Smooth muscle cell (in vitro differentiated cells): ENCODE measurements around the gene HS6ST3. TPM values are rescaled to one million over a fixed set of nuclear protein-coding genes. Genes with fewer than 3 reads are reported as not detected.

Experiments used
- DNase-seq: peaks from one replicate; lab custom pipeline; 2025; ENCODE audit not compliant: unreplicated experiment; lab: John Stamatoyannopoulos, UW
- H2AFZ ChIP-seq: fragments of 200-600 bp; sonication (generic); 2 replicates; pipeline ENCODE4 v1.6.0; 2016; ENCODE audit warnings: antibody characterized with exemption, low read depth, mild to moderate bottlenecking
- H3F3A ChIP-seq: fragments of 200-600 bp; sonication (generic); 2 replicates; pipeline ENCODE4 v1.6.0; 2017; ENCODE audit warnings: antibody characterized with exemption, low read depth
- H3K27ac ChIP-seq: fragments of 200-600 bp; sonication (generic); 2 replicates; pipeline ENCODE4 v1.5.1; 2016; ENCODE audit warnings: low read depth, mild to moderate bottlenecking
- H3K27me3 ChIP-seq: fragments of 200-600 bp; sonication (generic); 2 replicates; pipeline ENCODE4 v1.6.1; 2016; ENCODE audit warnings: low read depth, mild to moderate bottlenecking
- H3K36me3 ChIP-seq: fragments of 200-600 bp; sonication (generic); 2 replicates; pipeline ENCODE4 v1.5.1; 2016; ENCODE audit warnings: low read depth
- H3K4me1 ChIP-seq: fragments of 200-600 bp; sonication (generic); 2 replicates; pipeline ENCODE4 v1.5.1; 2016; ENCODE audit warnings: low read depth
- H3K4me2 ChIP-seq: fragments of 200-600 bp; sonication (generic); 2 replicates; pipeline ENCODE4 v1.6.0; 2016; ENCODE audit warnings: mild to moderate bottlenecking
- H3K4me3 ChIP-seq: fragments of 200-600 bp; sonication (generic); 2 replicates; pipeline ENCODE4 v1.5.1; 2016; ENCODE audit warnings: mild to moderate bottlenecking
- H3K79me2 ChIP-seq: fragments of 200-600 bp; sonication (generic); 2 replicates; pipeline ENCODE4 v1.6.0; 2016; ENCODE audit warnings: low read depth, mild to moderate bottlenecking
- H3K9ac ChIP-seq: fragments of 200-600 bp; sonication (generic); 2 replicates; pipeline ENCODE4 v1.6.0; 2016; ENCODE audit warnings: low read depth
- H3K9me3 ChIP-seq: fragments of 200-600 bp; sonication (generic); replicated peaks from 2 replicates; pipeline ENCODE4 v1.5.1; 2016; ENCODE audit warnings: low read depth
- H4K20me1 ChIP-seq: fragments of 200-600 bp; sonication (generic); 2 replicates; pipeline ENCODE4 v1.6.0; 2016; ENCODE audit warnings: low read depth
- WGBS: methylation state at CpG from one replicate; pipeline ENCODE4 v1.1.7; 2016; ENCODE audit warnings: low lambda C conversion rate; 5-methylcytosine and 5-hydroxymethylcytosine counted together
- polyA plus RNA-seq: library from polyadenylated mRNA; unstranded; fragments of >200 nt; fragmentation: Nextera tagmentation; extraction: Ambion mirVana; gene quantifications from 2 replicates; pipeline ENCODE4 v1.2.1, GENCODE V29; 2016
- total RNA-seq: library from RNA; depleted of rRNA; stranded (reverse); fragments of >200 nt; gene quantifications from 2 replicates; pipeline ENCODE4 v1.2.3, GENCODE V29; 2014
- TF ChIP-seq, protein P1 (sequence below): fragments of 200-600 bp; sonication (generic); IDR thresholded peaks from 2 replicates; pipeline ENCODE4 v1.5.1; 2017; ENCODE audit warnings: borderline replicate concordance, mild to moderate bottlenecking, antibody characterized with exemption; ENCODE audit not compliant: insufficient read depth, poor library complexity, severe bottlenecking

HS6ST3 gene
- total and polyA plus RNA-seq, 2 experiments from 2014 or later, result 0.09 TPM; not detected in 1

- H3K9ac ChIP-seq, result no peak overlapping the region
- peaks cover 71% of the 10 kb centered on the region for H3K27me3 ChIP-seq
- no peaks in the 10 kb centered on the region for H3F3A ChIP-seq
- no peaks in the 10 kb centered on the region for H3K79me2 ChIP-seq
- no peaks in the 10 kb centered on the region for H3K4me1 ChIP-seq
- H3K4me2 ChIP-seq, result no peak overlapping the region
- no peak overlapping the region for H3K27ac ChIP-seq
- no peak overlapping the region for H3K4me3 ChIP-seq
- H4K20me1 ChIP-seq, result no peaks in the 10 kb centered on the region
- H3K36me3 ChIP-seq, result no peaks in the 10 kb centered on the region
- no peak for DNase-seq
- H3K9me3 ChIP-seq, result no peaks in the 10 kb centered on the region
- TF ChIP-seq, protein P1, sequence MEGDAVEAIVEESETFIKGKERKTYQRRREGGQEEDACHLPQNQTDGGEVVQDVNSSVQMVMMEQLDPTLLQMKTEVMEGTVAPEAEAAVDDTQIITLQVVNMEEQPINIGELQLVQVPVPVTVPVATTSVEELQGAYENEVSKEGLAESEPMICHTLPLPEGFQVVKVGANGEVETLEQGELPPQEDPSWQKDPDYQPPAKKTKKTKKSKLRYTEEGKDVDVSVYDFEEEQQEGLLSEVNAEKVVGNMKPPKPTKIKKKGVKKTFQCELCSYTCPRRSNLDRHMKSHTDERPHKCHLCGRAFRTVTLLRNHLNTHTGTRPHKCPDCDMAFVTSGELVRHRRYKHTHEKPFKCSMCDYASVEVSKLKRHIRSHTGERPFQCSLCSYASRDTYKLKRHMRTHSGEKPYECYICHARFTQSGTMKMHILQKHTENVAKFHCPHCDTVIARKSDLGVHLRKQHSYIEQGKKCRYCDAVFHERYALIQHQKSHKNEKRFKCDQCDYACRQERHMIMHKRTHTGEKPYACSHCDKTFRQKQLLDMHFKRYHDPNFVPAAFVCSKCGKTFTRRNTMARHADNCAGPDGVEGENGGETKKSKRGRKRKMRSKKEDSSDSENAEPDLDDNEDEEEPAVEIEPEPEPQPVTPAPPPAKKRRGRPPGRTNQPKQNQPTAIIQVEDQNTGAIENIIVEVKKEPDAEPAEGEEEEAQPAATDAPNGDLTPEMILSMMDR, result no peak
- no peak overlapping the region for H2AFZ ChIP-seq
- WGBS, result 77% methylated on average over 4 of the region's 4 CpGs
Measured at GRCh38 chr13:96089139-96089538, 768 bp upstream of the HS6ST3 start.

DNA sequence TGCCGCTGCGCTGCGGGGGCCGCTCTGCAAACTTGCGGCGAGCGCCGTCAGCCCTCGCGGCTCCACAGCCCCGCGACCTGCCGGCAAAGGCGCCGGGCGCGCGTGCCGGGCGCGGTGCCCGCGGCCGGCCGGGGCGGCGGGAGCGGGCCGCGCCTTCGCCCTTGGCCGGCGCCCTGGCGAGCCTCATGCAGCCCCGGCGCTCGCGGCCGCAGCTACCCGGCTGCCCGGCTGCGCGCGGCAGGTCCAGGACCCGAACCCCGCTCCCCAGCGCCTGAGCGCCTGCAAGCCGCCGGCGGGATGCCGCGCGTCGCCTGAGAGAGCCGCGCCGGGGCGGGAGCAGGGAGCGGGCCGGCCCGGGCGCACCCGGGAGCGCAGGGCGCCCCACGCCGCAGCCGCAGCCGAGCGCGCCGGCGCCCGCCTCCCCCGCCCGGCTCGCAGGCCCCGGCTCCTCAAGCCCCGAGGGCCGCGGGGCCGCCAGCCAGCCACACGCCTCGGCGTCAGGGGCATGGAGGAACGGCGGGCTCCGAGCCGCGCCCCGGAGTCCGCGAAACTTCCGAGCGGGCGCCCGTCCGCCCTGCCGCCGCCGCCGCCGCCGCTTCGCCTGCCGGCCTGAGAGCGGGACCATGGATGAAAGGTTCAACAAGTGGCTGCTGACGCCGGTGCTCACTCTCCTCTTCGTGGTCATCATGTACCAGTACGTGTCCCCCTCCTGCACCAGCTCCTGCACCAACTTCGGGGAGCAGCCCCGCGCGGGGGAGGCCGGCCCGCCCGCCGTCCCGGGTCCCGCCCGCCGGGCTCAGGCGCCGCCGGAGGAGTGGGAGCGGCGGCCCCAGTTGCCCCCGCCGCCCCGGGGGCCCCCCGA lies 564 bp downstream of the HS6ST3 start:
- Histone ChIP-seq H3F3A (no peaks in the 10 kb centered on the region), H3K4me2 (peak overlapping the region; percentile 98), H3K27me3 (peaks cover 84% of the 10 kb centered on the region), H2AFZ (no peak overlapping the region), H3K9ac (no peak overlapping the region), H3K4me3 (peak overlapping the region; percentile 59), H4K20me1 (no peaks in the 10 kb centered on the region), H3K27ac (no peak overlapping the region), H3K9me3 (no peaks in the 10 kb centered on the region), H3K36me3 (no peaks in the 10 kb centered on the region), H3K4me1 (no peaks in the 10 kb centered on the region), H3K79me2 (no peaks in the 10 kb centered on the region)
- DNase-seq, result no peak
- TF ChIP-seq, protein P1, result no peak
- WGBS, result under 1% methylated on average over 101 of the region's 133 CpGs

DNA sequence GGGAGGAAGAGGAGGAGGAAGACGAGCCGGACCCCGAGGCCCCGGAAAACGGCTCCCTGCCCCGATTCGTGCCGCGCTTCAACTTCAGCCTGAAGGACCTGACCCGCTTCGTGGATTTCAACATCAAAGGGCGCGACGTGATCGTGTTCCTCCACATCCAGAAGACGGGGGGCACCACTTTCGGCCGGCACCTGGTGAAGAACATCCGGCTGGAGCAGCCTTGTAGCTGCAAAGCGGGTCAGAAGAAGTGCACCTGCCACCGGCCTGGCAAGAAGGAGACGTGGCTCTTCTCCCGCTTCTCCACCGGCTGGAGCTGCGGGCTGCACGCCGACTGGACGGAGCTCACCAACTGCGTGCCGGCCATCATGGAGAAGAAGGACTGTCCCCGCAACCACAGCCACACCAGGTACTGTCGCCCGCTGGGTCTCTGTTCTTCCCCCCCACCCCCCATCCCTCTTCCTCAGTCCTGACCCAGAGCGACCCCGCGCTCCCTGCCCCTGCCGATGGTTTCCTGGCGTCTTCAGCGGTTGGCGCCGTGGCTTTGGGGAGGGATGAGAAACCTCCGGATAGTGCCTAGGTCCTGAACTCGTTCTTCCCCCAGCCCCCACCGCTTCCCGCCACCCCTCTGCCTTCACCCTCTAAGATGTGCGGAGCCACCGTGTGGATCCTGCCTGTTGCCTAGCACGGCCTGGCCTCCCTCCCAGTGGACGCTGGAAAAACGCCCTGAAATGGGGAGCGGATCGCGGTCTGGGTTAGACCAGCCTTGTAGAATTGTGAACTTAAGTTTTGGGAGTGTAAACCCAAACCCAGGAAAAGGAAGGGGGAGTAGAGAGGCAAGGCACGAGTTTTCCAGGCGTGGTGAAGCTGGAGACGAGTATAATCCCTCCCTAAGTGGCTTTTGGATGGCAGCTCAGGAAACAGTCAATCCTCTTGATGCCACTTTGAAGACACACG lies 1.5 kb downstream of the HS6ST3 start:
- no peak for DNase-seq

More for the DNA sequence above, 1.5 kb downstream of the HS6ST3 start:
- Histone ChIP-seq H3K4me2 (peak overlapping the region; percentile 98), H3K36me3 (no peaks in the 10 kb centered on the region), H3F3A (no peaks in the 10 kb centered on the region), H4K20me1 (no peaks in the 10 kb centered on the region), H3K4me3 (peak overlapping the region; percentile 59), H3K4me1 (no peaks in the 10 kb centered on the region), H3K27ac (no peak overlapping the region), H3K79me2 (no peaks in the 10 kb centered on the region), H3K27me3 (peaks cover 84% of the 10 kb centered on the region), H3K9ac (no peak overlapping the region), H3K9me3 (no peaks in the 10 kb centered on the region), H2AFZ (no peak overlapping the region)
- 2% methylated on average over 51 of the region's 57 CpGs for WGBS
- TF ChIP-seq, protein P1, result no peak
